HG03045 (cell line): ENCODE results near the gene TSPEAR.

ENCODE experiments used
- ATAC-seq: cut with Tn5 transposase; IDR thresholded peaks from one replicate; pipeline ENCODE4 v1.9.1; 2021; ENCODE audit warnings: mild to moderate bottlenecking, moderate library complexity; ENCODE audit not compliant: unreplicated experiment

TSPEAR gene

DNA sequence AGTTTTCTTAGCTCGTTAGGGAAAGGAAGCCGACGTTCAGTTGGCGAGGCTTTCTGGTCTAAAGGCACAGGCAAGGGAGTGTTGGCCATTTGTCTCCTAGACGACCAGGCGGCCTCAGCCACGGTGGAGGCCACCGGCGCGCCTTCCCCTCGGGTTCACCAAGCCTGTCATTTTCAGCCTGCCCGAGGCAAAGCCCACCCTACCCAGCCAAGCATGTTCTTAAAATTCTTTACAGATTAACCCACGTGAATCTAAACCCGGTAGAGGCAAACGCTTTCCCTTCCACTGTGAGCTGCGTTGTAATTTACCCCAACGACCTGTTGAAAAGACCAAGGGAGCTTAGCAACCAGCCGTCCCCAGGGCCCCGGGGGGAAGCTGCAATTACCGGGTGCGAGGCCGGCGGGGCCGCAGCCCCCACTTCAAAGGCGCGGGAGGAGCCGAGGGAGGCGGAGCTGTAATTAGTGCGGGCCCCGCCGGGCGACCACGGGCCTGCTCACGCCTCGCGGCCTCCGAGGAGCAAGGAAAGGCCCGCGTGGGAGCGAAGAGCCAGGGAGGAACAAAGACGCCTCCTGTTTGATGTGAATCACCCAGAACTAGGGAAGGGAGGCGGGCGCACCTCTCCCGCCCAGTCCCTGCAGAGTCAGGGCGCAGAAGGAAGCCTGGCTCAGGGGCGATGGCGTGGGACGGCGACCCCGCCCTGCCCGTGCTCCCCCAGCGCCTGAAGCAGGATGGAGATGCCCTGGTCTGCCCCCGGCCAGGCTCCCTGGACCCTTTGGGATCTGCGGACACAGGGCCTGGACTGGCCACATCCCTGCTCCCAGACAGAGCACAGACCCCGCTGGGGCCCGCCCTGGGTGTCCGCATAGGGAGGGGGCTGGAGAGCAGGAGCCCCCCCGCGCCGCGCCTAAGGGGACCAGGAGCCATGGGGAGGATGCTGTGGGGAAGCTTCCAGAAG is 12.1 kb upstream of the TSPEAR start:
- ATAC-seq: no peak

DNA sequence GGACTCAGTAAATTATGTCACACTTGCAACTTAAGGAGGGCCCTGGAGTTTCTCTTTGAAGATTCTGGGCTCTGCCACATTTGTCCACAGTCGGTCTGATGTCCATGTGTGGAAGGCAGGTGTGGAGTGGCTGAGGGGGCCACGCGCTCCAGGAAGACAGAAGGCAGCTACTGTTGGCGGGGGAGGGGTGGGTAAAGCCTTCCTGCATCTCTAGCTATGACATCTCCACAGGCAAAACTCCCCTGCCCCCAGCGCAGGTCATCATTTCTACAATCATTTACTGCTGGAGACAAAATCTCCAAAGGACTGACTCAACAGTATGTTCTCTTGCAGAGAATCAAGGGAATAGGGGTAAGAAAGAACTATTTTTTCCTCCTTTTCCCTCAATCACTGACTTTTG is 11.4 kb upstream of the TSPEAR start:
- ATAC-seq: no peak

- ATAC-seq: no peak
Observed at GRCh38 chr21:44720170-44720569, 8.8 kb upstream of the TSPEAR start.

DNA sequence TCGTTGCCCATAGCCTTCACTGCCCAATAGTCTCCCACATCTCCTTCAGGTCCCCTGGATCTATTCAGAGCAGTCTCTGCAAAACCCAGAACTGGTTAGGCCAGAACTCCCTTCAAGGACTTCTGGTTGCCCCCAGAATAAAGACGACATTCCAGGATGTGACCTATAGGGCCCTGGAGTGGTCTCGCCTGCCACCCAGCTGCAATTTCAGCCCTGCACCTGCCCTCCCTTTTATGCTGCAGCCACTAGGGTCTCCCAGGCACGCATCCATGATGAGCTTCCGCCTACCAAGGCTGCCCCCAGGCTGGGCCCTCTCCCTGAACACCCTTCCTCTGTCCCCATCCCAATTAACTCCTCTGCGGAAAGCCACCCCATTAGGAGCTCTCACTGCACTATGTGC is 7.2 kb upstream of the TSPEAR start:
- ATAC-seq: no peak

GRCh38 chr21:44718093-44718492 is 6.7 kb upstream of the TSPEAR start:
- ATAC-seq: no peak

DNA sequence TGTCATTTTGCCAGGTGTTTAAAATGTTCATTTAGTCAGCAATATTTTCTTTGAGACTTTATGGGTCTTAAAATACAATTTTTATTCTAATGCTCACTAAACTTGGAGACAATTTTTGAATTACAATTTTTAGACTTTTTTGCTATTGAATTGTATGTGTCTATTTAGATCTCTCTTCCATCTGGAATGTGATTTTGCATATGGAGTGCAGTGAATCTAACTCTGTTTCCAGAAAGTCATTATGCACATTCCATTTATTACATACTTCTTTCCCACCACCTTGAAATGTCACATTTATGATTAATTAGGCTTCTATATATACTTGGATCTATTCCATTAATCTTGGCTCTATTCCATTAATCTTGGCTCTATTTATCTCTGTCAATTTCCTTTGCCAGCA is 5.6 kb upstream of the TSPEAR start:
- no peak for ATAC-seq

- no peak for ATAC-seq
Observed at GRCh38 chr21:44714905-44715304, 3.5 kb upstream of the TSPEAR start.

DNA sequence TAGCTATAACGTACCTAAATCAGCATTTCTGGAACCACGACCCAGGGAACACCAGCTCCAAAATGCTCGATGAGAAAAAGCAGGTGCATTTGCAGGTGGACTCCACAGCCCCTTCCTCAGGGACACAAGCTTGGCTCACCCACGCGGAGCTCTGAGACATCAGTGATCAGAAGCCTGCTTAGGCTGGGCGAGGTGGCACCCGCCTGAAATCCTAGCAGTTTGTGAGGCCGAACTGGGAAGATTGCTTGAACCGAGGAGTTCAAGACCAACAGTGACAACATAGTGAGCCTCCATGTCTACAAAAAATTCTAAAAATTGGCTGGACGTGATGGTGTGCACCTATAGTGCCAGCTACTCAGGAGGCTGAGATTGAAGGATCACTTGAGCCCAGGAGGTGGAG is 2.5 kb upstream of the TSPEAR start:
- ATAC-seq: no peak

DNA sequence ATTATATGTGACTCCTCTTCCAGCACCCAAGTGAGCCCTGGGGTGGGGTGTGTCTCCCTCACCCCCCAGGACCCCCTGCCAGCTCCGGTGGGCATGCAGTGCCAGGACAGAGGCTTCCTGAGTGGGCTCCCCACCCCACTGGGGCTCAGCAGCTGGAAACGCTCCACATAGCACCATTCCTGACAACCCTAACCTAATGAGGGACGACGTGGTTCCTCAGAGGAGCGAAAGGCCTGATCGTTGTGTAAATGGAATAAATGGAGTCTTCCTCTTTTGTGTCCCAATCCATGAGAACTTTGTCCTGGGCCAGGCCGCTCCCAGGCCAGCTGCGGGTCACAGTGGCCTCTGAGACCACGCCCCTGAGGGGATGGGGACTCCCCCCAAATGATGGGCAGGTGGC is 1.8 kb upstream of the TSPEAR start:
- ATAC-seq: no peak

DNA sequence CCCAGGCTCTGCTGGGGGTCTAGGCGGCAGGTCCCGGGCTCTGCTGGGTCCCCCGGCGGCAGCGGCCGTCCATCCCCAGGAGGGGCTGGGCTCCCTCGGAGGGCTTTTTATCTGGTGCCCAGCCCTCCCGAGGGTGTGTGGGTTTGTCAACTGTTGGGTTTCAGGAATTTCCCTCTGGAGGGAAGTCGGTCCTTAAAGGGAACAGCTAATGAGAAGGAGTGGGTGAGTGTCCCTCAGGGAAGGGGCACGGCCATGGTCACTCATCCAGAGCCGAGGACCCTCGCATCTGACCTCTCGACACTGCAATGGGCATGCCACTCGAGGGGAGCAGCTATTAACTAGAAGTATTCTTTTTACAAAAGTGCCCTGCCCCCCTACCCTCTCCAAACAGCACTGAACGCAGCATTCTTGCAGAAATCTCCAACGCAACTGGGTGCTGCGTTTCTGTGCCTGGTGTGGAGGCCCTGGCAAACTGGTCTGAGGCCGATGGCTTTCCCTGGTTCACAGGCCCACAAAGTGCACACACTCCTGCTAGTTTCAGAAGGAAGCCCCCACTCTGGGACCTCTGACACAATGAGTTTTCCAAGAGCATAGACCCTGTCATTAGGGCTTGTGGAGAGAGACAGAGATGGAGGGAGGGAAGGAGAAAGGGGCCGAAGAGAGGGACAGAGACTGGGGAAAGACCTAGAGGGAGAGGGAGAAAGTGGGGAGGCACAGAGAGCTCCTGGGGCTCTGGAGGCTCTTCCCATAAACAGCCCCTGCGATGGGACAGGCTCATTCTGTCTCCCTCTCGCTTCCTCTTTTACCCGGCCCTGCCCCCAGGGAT is 1.0 kb upstream of the TSPEAR start:
- no peak for ATAC-seq

GRCh38 chr21:44710756-44711326 is 531 bp downstream of the TSPEAR start:
- ATAC-seq: no peak

- ATAC-seq: no peak
Observed at GRCh38 chr21:44710294-44710665, 1.1 kb downstream of the TSPEAR start.

DNA sequence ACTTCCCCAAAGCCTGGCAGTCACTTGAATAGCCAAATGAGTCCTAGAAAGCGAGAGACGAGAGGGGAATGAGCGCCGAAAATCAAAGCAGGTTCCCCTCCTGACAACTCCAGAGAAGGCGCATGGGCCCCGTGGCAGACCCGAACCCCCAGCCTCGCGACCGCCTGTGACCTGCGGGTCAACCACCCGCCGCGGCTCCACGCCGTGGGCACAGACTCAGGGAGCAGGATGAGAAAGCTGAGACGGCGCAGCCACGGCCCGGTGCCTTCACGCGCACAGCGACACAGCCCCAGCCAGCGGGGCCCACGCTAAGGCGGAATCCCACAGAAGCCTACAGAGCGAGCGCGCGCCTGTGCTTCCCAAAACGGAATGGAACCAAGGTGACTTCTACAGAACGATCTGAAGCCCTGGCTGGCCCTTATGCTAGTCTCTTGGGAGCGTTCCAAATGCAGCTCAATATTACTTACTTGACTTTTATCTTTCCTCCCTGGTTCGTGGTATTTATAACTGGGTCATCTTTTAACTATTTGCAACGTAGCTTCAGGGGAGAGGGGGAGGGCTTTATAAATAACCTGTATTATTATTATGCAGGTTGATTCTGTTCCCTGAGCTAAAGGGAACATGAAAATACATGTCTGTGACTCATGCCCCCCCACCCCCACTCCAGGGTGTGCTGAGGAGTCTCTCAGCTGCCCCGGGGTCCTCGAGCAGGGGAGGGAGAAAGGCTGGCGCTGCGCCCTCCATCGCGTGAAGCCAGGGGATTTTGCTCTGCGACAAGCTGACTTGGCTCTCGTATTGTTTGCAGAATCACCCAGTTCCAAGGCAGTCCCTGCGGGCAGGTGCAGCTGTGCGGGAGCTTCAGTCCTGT is 1.7 kb downstream of the TSPEAR start:
- no peak for ATAC-seq

GRCh38 chr21:44708866-44709425 is 2.4 kb downstream of the TSPEAR start:
- no peak for ATAC-seq

- ATAC-seq: no peak
Observed at GRCh38 chr21:44708213-44708865, 3.0 kb downstream of the TSPEAR start.

- no peak for ATAC-seq
Observed at GRCh38 chr21:44706706-44707581, 4.4 kb downstream of the TSPEAR start.

DNA sequence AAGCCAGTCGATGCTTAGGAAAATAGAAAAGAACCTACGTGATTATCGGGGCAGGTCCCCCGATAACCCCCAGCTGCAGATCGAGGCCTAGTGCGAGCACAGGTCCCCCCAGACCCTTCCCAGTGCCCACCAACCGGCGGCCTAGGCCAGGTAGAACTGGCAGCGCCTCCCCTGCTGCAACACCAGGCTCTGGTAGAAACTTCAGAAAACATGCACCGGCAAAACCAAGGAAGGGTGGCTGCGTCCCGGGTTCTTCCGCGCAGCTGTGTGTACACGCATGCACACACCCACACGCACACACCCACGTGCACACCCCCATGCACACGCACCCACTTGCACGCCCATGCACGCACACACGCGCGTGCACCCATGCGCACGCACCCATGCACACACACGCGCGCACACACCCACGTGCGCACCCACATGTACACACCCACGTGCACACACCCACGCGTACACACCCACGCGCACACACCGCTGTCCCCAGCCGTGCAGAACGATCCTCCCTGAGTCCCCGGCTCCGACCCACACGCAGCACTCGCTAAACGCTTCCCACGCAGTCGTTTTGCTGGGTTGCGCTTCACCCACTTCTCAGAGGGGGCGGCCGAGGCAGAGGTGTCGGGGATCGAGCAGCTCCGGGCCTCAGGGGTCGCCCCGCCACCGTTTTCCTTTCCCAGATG is 5.2 kb downstream of the TSPEAR start:
- no peak for ATAC-seq

DNA sequence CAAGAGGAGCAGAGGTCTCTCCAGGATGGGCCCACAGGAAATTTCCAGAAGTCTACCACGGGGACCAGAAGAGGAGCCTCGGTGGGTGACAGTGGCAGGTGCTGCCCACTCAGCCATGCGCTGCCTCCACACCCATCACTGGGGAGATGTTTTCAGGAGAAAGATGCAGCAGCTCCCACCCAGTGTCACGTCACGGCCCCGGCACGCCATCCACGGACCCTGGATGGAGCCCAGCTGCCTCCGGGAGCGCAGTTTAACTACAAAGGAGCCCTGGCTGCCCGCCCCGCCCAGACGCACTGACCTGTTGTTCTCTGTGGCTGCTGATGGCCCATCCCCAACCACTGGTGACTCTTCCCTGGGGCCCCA is 6.8 kb downstream of the TSPEAR start:
- no peak for ATAC-seq
